HepG2 (cell line): ENCODE results near the gene CMTM5. TPM values are rescaled to one million over a fixed set of nuclear protein-coding genes. Genes with fewer than 3 reads are reported as not detected.

Experiments used
- ATAC-seq: fragments of 200-7000 bp; cut with Tn5 transposase; 3 replicates; pipeline ENCODE4 v1.9.1; 2020; ENCODE audit warnings: mild to moderate bottlenecking, moderate library complexity
- BruUV-seq: library from RNA; stranded (reverse); fragments of 400-500 nt; replicated peaks from 2 replicates; lab custom pipeline; 2021; lab: Mats Ljungman, UMichigan
- CTCF ChIA-PET: fragments of 300-600 bp; formaldehyde crosslinking; extraction: SDS; loops from one replicate; lab custom pipeline; 2021; ENCODE audit warnings: low total read pairs, inconsistent platforms, low intra/inter-chr PET ratio; lab: Yijun Ruan, JAX
- POLR2A ChIA-PET: fragments of 350-600 bp; sonication (Branson Sonifier 250); formaldehyde crosslinking; loops from one replicate; lab custom pipeline; 2020; ENCODE audit warnings: antibody characterized with exemption, inconsistent platforms; lab: Yijun Ruan, JAX
- DNase-seq: peaks from one replicate; pipeline ENCODE4 v3.0.0-alpha.2; 2015; ENCODE audit warnings: low spot score
- FAIRE-seq: peaks from 3 replicates; lab custom pipeline; 2011; peaks lifted over from hg19 to GRCh38; lab: Jason Lieb, UNC
- H2AFZ ChIP-seq: one replicate; pipeline ENCODE4 v1.6.1; 2011; ENCODE audit warnings: low read length, inconsistent platforms
- H3K27ac ChIP-seq: fragments of 300-600 bp; 3 replicates; pipeline ENCODE4 v1.8.0; 2011; ENCODE audit warnings: mixed run types, mild to moderate bottlenecking, mixed read lengths, low read length, inconsistent platforms; ENCODE audit not compliant: insufficient read depth; ENCODE audit errors: extremely low read length
- H3K27me3 ChIP-seq, 2 experiments: fragments of 200-600 bp in 1 of 2; 2 replicates in 1 of 2; 3 replicates in 1 of 2; pipeline versions ENCODE4 v1.6.0 to v1.8.0; 2011; ENCODE audit warnings: low read length in 2 of 2, mild to moderate bottlenecking in 2 of 2, moderate library complexity in 2 of 2, inconsistent platforms in 1 of 2; ENCODE audit not compliant: insufficient read depth in 2 of 2, control insufficient read depth in 1 of 2
- H3K36me3 ChIP-seq, 2 experiments: fragments of 200-600 bp in 1 of 2; replicated peaks in 1 of 2; 2 replicates in 1 of 2; 3 replicates in 1 of 2; pipeline versions ENCODE4 v1.5.1 to v1.8.0; 2011; ENCODE audit warnings: low read length in 2 of 2, inconsistent platforms in 1 of 2; ENCODE audit not compliant: insufficient read depth in 2 of 2, control insufficient read depth in 1 of 2
- H3K4me1 ChIP-seq: 2 replicates; pipeline ENCODE4 v1.5.1; 2012; ENCODE audit warnings: low read length, inconsistent platforms; ENCODE audit not compliant: insufficient read depth
- H3K4me2 ChIP-seq: 2 replicates; pipeline ENCODE4 v1.6.0; 2011; ENCODE audit warnings: low read depth, low read length, inconsistent platforms
- H3K4me3 ChIP-seq, 3 experiments: fragments of 200-600 bp in 1 of 3; sonication (generic), shearing (Covaris generic) in 1 of 3; replicated peaks in 1 of 3; 2 replicates each; pipeline ENCODE4 v1.5.1; 2011 to 2016; ENCODE audit warnings: low read length in 3 of 3, inconsistent platforms in 2 of 3, low read depth in 2 of 3, mild to moderate bottlenecking in 2 of 3, control low read depth in 1 of 3, mixed read lengths in 1 of 3; ENCODE audit not compliant: insufficient read depth in 1 of 3
- H3K79me2 ChIP-seq: one replicate; pipeline ENCODE4 v1.6.1; 2011; ENCODE audit warnings: low read length, inconsistent platforms; ENCODE audit not compliant: insufficient read depth
- H3K9ac ChIP-seq: 2 replicates; pipeline ENCODE4 v1.6.0; 2011; ENCODE audit warnings: mild to moderate bottlenecking, low read depth, low read length, inconsistent platforms; ENCODE audit not compliant: insufficient read depth
- H3K9me3 ChIP-seq: 2 replicates; pipeline ENCODE4 v1.5.1; 2012; ENCODE audit warnings: mild to moderate bottlenecking, low read length
- H4K20me1 ChIP-seq: 2 replicates; pipeline ENCODE4 v1.6.0; 2011; ENCODE audit warnings: inconsistent platforms, mild to moderate bottlenecking, low read length, moderate library complexity; ENCODE audit not compliant: insufficient read depth
- MNT ChIP-seq: fragments of 450-650 bp; IDR thresholded peaks from 2 replicates; pipeline ENCODE4 v1.6.1; 2016
- ZFP82 ChIP-seq: sonication (generic); formaldehyde crosslinking; IDR thresholded peaks from 2 replicates; pipeline ENCODE4 v1.5.1; 2020; ENCODE audit warnings: mild to moderate bottlenecking, missing genetic modification reagents, borderline replicate concordance
- ZNF317 ChIP-seq: sonication (generic); formaldehyde crosslinking; IDR thresholded peaks from 2 replicates; pipeline ENCODE4 v1.5.0; 2020; ENCODE audit warnings: mild to moderate bottlenecking, missing genetic modification reagents
- WGBS: methylation state at CpG from one replicate; pipeline ENCODE4 v1.1.6; 2017; ENCODE audit warnings: low lambda C conversion rate; 5-methylcytosine and 5-hydroxymethylcytosine counted together
- in situ Hi-C: cut with HindIII; loops from 2 replicates; pipeline ENCODE4 v1.10.0; 2017; ENCODE audit warnings: low pct_unique_long_range_greater_than_20kb; ENCODE audit not compliant: extremely low pct_ligation_motif_present
- intact Hi-C: fragments of 100-400 bp; cut with micrococcal nuclease; formaldehyde crosslinking; loops from one replicate; pipeline ENCODE4 v1.10.0; 2022; ENCODE audit not compliant: unreplicated experiment
- polyA plus RNA-seq, 8 experiments: library from polyadenylated mRNA; depleted of rRNA in 3 of 8; stranded (reverse) in 7 of 8; unstranded in 1 of 8; fragments of >200 nt; fragmentation: Illumina TruSeq in 4 of 8; extraction: Trizol in 4 of 8; gene quantifications; 2 replicates each; pipeline versions ENCODE4 v1.2.1 to v1.2.3, GENCODE V29; 2011 to 2016; ENCODE audit warnings: low read depth in 4 of 8, missing spikeins in 1 of 8, mixed read lengths in 1 of 8; ENCODE audit not compliant: insufficient read depth in 1 of 8
- total RNA-seq, 5 experiments: library from RNA; depleted of rRNA; stranded (reverse); fragments of >200 nt; fragmentation: Illumina TruSeq; extraction: Trizol; gene quantifications; 2 replicates each; pipeline ENCODE4 v1.2.3, GENCODE V29; 2016; ENCODE audit warnings: low read depth in 1 of 5

The CMTM5 gene
- total and polyA plus RNA-seq, 2 of the 13 experiments (the other 11 are each of a cell fraction or from before 2014, with no cell fraction given), result not detected

GRCh38 chr14:23399136-23399535, 22.3 kb downstream of the CMTM5 start:
- FAIRE-seq (no peak), ATAC-seq (no peak), DNase-seq (no peak)
- Histone ChIP-seq H3K4me3 (no peak overlapping the region), H3K9ac (no peak overlapping the region), H3K79me2 (no peaks in the 10 kb centered on the region), H3K4me1 (no peaks in the 10 kb centered on the region), H3K4me2 (no peak overlapping the region), H3K9me3 (no peaks in the 10 kb centered on the region), H3K36me3 (no peaks in the 10 kb centered on the region), H2AFZ (no peak overlapping the region), H3K27ac (no peak overlapping the region), H4K20me1 (no peaks in the 10 kb centered on the region), H3K27me3 (peaks cover 28 to 78% of the 10 kb centered on the region in 2 experiments)
- 64% methylated on average over 3 of the region's 3 CpGs for WGBS
- POLR2A ChIA-PET, result no interaction called here
- CTCF ChIA-PET, result no interaction called here
- BruUV-seq, result no TSS peak
- in situ Hi-C loops (no loop called here), intact Hi-C loops (no loop called here)
- no peak for TF ChIP-seq ZFP82 (CRISPR knock-in tag)

GRCh38 chr14:23399591-23399990, 22.7 kb downstream of the CMTM5 start:
- Histone ChIP-seq H3K27ac (no peak overlapping the region), H4K20me1 (no peaks in the 10 kb centered on the region), H3K79me2 (no peaks in the 10 kb centered on the region), H3K4me3 (no peak overlapping the region), H3K9me3 (no peaks in the 10 kb centered on the region), H2AFZ (no peak overlapping the region), H3K9ac (no peak overlapping the region), H3K4me1 (no peaks in the 10 kb centered on the region), H3K4me2 (no peak overlapping the region), H3K36me3 (no peaks in the 10 kb centered on the region), H3K27me3 (peaks cover 32 to 78% of the 10 kb centered on the region in 2 experiments; a peak in 4 of 5 replicates)
- WGBS, result 17% methylated on average over 6 of the region's 6 CpGs
- ATAC-seq, result peak; percentile 9; the same call in 1 of the 3 replicates
- ChIA-PET POLR2A (no interaction called here), CTCF (no interaction called here)
- no peak for FAIRE-seq
- in situ Hi-C loops, result no loop called here
- no TSS peak for BruUV-seq
- intact Hi-C loops, result no loop called here
- TF ChIP-seq MNT (peak; percentile 84), ZNF317 (CRISPR knock-in tag) (no peak)
- no peak for DNase-seq
